ENCODE measurements around the gene SKIDA1. TPM values are rescaled to one million over a fixed set of nuclear protein-coding genes. Genes with fewer than 3 reads are reported as not detected.

SKIDA1 gene
- total and polyA plus RNA-seq, 2 donors from 2014 or later = 0.71 to 2.9 TPM

GRCh38 chr10:21523557-21524008 is 1.9 kb downstream of the SKIDA1 start:
- intact Hi-C loops (cut with DNase I) = no loop called here
- TF ChIP-seq, protein P1, sequence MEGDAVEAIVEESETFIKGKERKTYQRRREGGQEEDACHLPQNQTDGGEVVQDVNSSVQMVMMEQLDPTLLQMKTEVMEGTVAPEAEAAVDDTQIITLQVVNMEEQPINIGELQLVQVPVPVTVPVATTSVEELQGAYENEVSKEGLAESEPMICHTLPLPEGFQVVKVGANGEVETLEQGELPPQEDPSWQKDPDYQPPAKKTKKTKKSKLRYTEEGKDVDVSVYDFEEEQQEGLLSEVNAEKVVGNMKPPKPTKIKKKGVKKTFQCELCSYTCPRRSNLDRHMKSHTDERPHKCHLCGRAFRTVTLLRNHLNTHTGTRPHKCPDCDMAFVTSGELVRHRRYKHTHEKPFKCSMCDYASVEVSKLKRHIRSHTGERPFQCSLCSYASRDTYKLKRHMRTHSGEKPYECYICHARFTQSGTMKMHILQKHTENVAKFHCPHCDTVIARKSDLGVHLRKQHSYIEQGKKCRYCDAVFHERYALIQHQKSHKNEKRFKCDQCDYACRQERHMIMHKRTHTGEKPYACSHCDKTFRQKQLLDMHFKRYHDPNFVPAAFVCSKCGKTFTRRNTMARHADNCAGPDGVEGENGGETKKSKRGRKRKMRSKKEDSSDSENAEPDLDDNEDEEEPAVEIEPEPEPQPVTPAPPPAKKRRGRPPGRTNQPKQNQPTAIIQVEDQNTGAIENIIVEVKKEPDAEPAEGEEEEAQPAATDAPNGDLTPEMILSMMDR (IDR thresholded peaks at IDR 0.05; ENCODE audit: borderline replicate concordance, extremely low read depth, insufficient read depth) = no peak
- DNase-seq (peak in 3 of 5 donors; percentile 50 to 77 (median 70)), FAIRE-seq (no peak)
- Histone ChIP-seq H3K9ac (ENCODE audit: low read length in 3 of 3) (peak overlapping the region in 2 of 3 donors; percentile 8 to 33), H3K9me3 (ENCODE audit: control insufficient read depth in 2 of 3, insufficient read depth in 1 of 3, low read length in 3 of 3) (no peaks in the 10 kb centered on the region), H3K27me3 (ENCODE audit: control insufficient read depth, insufficient read depth, low read length) (no peaks in the 10 kb centered on the region), H3K4me3 (ENCODE audit: low read length in 3 of 3) (peak overlapping the region in 1 of 3 donors; percentile 5), H3K27ac (ENCODE audit: low read depth in 2 of 2, low read length in 2 of 2) (no peak overlapping the region), H3K4me1 (ENCODE audit: control insufficient read depth in 2 of 3, insufficient read depth in 2 of 3, low read depth in 1 of 3, low read length in 3 of 3) (peaks cover 0 to 13% (median 11%) of the 10 kb centered on the region in 3 donors), H3K36me3 (ENCODE audit: control insufficient read depth in 2 of 3, insufficient read depth in 3 of 3, low read length in 3 of 3) (no peaks in the 10 kb centered on the region)

- intact Hi-C loops (cut with DNase I) = no loop called here
- H3K27ac ChIP-seq (ENCODE audit: low read depth in 2 of 2, low read length in 2 of 2) = no peak overlapping the region
- TF ChIP-seq, protein P1 (IDR thresholded peaks at IDR 0.05; ENCODE audit: borderline replicate concordance, extremely low read depth, insufficient read depth) = no peak
- H3K4me3 ChIP-seq (ENCODE audit: low read length in 3 of 3) = no peak overlapping the region
- no peaks in the 10 kb centered on the region for H3K36me3 ChIP-seq (ENCODE audit: control insufficient read depth in 2 of 3, insufficient read depth in 3 of 3, low read length in 3 of 3)
- no peak overlapping the region for H3K9ac ChIP-seq (ENCODE audit: low read length in 3 of 3)
- H3K27me3 ChIP-seq (ENCODE audit: control insufficient read depth, insufficient read depth, low read length) = no peaks in the 10 kb centered on the region
- no peaks in the 10 kb centered on the region for H3K9me3 ChIP-seq (ENCODE audit: control insufficient read depth in 2 of 3, insufficient read depth in 1 of 3, low read length in 3 of 3)
- DNase-seq = peak in 3 of 5 donors; percentile 54 to 77 (median 63)
- FAIRE-seq = no peak
- H3K4me1 ChIP-seq (ENCODE audit: control insufficient read depth in 2 of 3, insufficient read depth in 2 of 3, low read depth in 1 of 3, low read length in 3 of 3) = peaks cover 0 to 13% (median 9%) of the 10 kb centered on the region in 3 donors
Measured at GRCh38 chr10:21522631-21523406, 2.7 kb downstream of the SKIDA1 start.

DNA sequence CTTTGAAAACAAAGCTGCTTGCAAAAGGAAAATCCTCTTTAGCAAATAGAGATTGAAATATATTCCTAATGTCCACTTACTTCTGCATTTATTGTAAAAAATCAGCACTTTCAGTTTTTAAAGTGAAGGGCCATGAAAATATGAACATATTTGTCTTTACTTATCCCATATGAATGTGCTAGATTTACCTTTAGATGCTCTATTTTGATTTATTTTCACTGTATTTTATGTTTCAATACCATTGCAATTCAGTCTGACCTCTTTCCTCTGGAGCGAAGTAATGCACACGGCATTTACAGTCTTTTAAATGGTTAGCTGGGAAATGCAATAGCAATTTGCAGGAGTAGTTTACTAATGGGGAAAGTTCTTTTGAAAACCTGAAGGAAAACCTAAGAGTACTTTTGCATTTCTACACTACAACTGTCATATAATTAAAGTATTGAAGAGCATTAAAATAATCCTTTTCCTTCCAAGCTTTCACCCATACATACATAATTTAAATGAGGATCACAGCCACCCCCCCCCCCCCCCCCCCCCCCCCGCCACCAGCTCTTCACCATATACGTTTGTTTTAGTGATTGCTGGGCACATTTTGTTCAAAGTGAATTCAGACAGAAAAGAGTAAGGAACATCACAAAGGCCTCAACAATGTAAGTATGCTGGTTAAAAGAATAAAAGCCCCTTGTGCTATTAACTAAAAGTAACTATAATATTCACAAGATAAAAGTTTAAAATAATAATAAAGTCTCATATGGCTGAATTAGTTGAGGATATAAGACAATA is 3.5 kb downstream of the SKIDA1 start:
- peak in 2 of 5 donors; percentile 27 to 53 for DNase-seq

More for the DNA sequence above, 3.5 kb downstream of the SKIDA1 start:
- intact Hi-C loops (cut with DNase I) = no loop called here
- TF ChIP-seq, protein P1 (IDR thresholded peaks at IDR 0.05; ENCODE audit: borderline replicate concordance, extremely low read depth, insufficient read depth) = no peak
- H3K4me3 ChIP-seq (ENCODE audit: low read length in 3 of 3) = no peak overlapping the region
- no peaks in the 10 kb centered on the region for H3K9me3 ChIP-seq (ENCODE audit: control insufficient read depth in 2 of 3, insufficient read depth in 1 of 3, low read length in 3 of 3)
- H3K9ac ChIP-seq (ENCODE audit: low read length in 3 of 3) = no peak overlapping the region
- FAIRE-seq = no peak
- no peaks in the 10 kb centered on the region for H3K36me3 ChIP-seq (ENCODE audit: control insufficient read depth in 2 of 3, insufficient read depth in 3 of 3, low read length in 3 of 3)
- peaks cover 0 to 13% (median 9%) of the 10 kb centered on the region in 3 donors for H3K4me1 ChIP-seq (ENCODE audit: control insufficient read depth in 2 of 3, insufficient read depth in 2 of 3, low read depth in 1 of 3, low read length in 3 of 3)
- H3K27ac ChIP-seq (ENCODE audit: low read depth in 2 of 2, low read length in 2 of 2) = no peak overlapping the region
- no peaks in the 10 kb centered on the region for H3K27me3 ChIP-seq (ENCODE audit: control insufficient read depth, insufficient read depth, low read length)

Measured in kidney (tissue), 14 donors.